LNCAP (cell line): Measurements from ENCODE around the gene OR6N2.

Source experiments
- CTCF ChIP-seq: fragments of 450-650 bp; IDR thresholded peaks from 2 replicates; pipeline ENCODE4 v1.5.1; 2017; ENCODE audit warnings: mild to moderate bottlenecking

The OR6N2 gene

GRCh38 chr1:158800526-158800925 lies 19.5 kb upstream of the OR6N2 start:
- TF ChIP-seq CTCF: no peak

GRCh38 chr1:158799689-158800088 lies 18.7 kb upstream of the OR6N2 start:
- TF ChIP-seq CTCF: no peak

- no peak for TF ChIP-seq CTCF
These were observed 17.5 kb upstream of the OR6N2 start for GRCh38 chr1:158798531-158798930.

- TF ChIP-seq CTCF: no peak
These were observed 13.2 kb upstream of the OR6N2 start for GRCh38 chr1:158794247-158794646.

- no peak for TF ChIP-seq CTCF
These were observed 12.6 kb upstream of the OR6N2 start for GRCh38 chr1:158793604-158794003.

- no peak for TF ChIP-seq CTCF
These were observed 8.8 kb downstream of the OR6N2 start, which contains the start of gene OR6N1 for GRCh38 chr1:158771950-158772866. OR6N1 (minus strand) TSS chr1:158772195; CDS start chr1:158766682, 5,513 bp downstream.

GRCh38 chr1:158754420-158754819 lies 26.6 kb downstream of the OR6N2 start, which contains the start of gene OR6K6:
OR6K6 (plus strand) TSS chr1:158754720; CDS start chr1:158754888, 168 bp downstream.
- no peak for TF ChIP-seq CTCF
